Measurements from ENCODE around the gene NACC2. TPM values are rescaled to one million over a fixed set of nuclear protein-coding genes. Genes with fewer than 3 reads are reported as not detected.

The NACC2 gene
- total and polyA plus RNA-seq, 4 donors: 4.8 to 17.8 (median 8.8) TPM

GRCh38 chr9:136025481-136025880, 69.6 kb downstream of the NACC2 start (continued):
- TF ChIP-seq CTCF (IDR thresholded peaks at IDR 0.05; ENCODE audit: low read depth, low read length, missing input control) (no peak), RXRA (IDR thresholded peaks at IDR 0.05) (no peak), EGR1 (IDR thresholded peaks at IDR 0.05; ENCODE audit: low read depth in 2 of 2) (no peak)

- Histone ChIP-seq H3K4me3 (ENCODE audit: low read depth in 1 of 3, low read length in 3 of 3) (no peak overlapping the region), H3K27ac (ENCODE audit: low read depth in 1 of 2, low read length in 2 of 2) (no peak overlapping the region), H3K9ac (ENCODE audit: low read depth in 1 of 2, low read length in 2 of 2) (no peak overlapping the region), H3K36me3 (ENCODE audit: control insufficient read depth in 4 of 4, insufficient read depth in 3 of 4, low read depth in 1 of 4, low read length in 3 of 4) (peaks cover 0 to 3% (median 1%) of the 10 kb centered on the region in 4 donors), H3K9me3 (ENCODE audit: control insufficient read depth in 4 of 4, low read length in 3 of 4) (no peaks in the 10 kb centered on the region), H3K27me3 (ENCODE audit: control insufficient read depth in 4 of 4, insufficient read depth in 4 of 4, low read length in 3 of 4) (no peaks in the 10 kb centered on the region), H3K4me1 (ENCODE audit: control insufficient read depth in 4 of 4, insufficient read depth in 4 of 4, low read length in 3 of 4) (peaks cover 0 to 17% (median 6%) of the 10 kb centered on the region in 4 donors)
- WGBS: 88% methylated on average over 16 of the region's 16 CpGs
- TF ChIP-seq TAF1 (conservative IDR thresholded peaks at IDR 0.05) (no peak), ATF3 (IDR thresholded peaks at IDR 0.05) (no peak), EGR1 (IDR thresholded peaks at IDR 0.05; ENCODE audit: low read depth in 2 of 2) (no peak), SP1 (IDR thresholded peaks at IDR 0.05) (no peak), NR2F2 (IDR thresholded peaks at IDR 0.05) (no peak), JUND (IDR thresholded peaks at IDR 0.05) (no peak), MAX (IDR thresholded peaks at IDR 0.05) (no peak)
- DNase-seq (ENCODE audit: low spot score): no peak
Measured at GRCh38 chr9:136024696-136025316, 70.3 kb downstream of the NACC2 start.

GRCh38 chr9:136024286-136024685, 70.8 kb downstream of the NACC2 start:
- H3K9ac ChIP-seq (ENCODE audit: low read depth in 1 of 2, low read length in 2 of 2): no peak overlapping the region
- no peak overlapping the region for H3K27ac ChIP-seq (ENCODE audit: low read depth in 1 of 2, low read length in 2 of 2)
- peaks cover 0 to 3% (median 1%) of the 10 kb centered on the region in 4 donors for H3K36me3 ChIP-seq (ENCODE audit: control insufficient read depth in 4 of 4, insufficient read depth in 3 of 4, low read depth in 1 of 4, low read length in 3 of 4)
- DNase-seq (ENCODE audit: low spot score): no peak
- peak in 1 of 2 donors; percentile 56 for TF ChIP-seq RXRA (IDR thresholded peaks at IDR 0.05)
- TF ChIP-seq HNF4G (IDR thresholded peaks at IDR 0.05): no peak
- TF ChIP-seq GABPA (IDR thresholded peaks at IDR 0.05 in 1 of 2, conservative IDR thresholded peaks at IDR 0.05 in 1 of 2): no peak
- TF ChIP-seq SP1 (IDR thresholded peaks at IDR 0.05): peak; percentile 15
- H3K9me3 ChIP-seq (ENCODE audit: control insufficient read depth in 4 of 4, low read length in 3 of 4): no peaks in the 10 kb centered on the region
- peaks cover 0 to 17% (median 6%) of the 10 kb centered on the region in 4 donors for H3K4me1 ChIP-seq (ENCODE audit: control insufficient read depth in 4 of 4, insufficient read depth in 4 of 4, low read length in 3 of 4)
- no peak overlapping the region for H3K4me3 ChIP-seq (ENCODE audit: low read depth in 1 of 3, low read length in 3 of 3)
- WGBS: 65% methylated on average over 2 of the region's 2 CpGs
- no peaks in the 10 kb centered on the region for H3K27me3 ChIP-seq (ENCODE audit: control insufficient read depth in 4 of 4, insufficient read depth in 4 of 4, low read length in 3 of 4)

GRCh38 chr9:136023410-136024225, 71.5 kb downstream of the NACC2 start:
- H3K9ac ChIP-seq (ENCODE audit: low read depth in 1 of 2, low read length in 2 of 2): no peak overlapping the region
- H3K9me3 ChIP-seq (ENCODE audit: control insufficient read depth in 4 of 4, low read length in 3 of 4): no peaks in the 10 kb centered on the region
- TF ChIP-seq RXRA (IDR thresholded peaks at IDR 0.05): no peak
- no peak for TF ChIP-seq ATF3 (IDR thresholded peaks at IDR 0.05)
- no peak for TF ChIP-seq SP1 (IDR thresholded peaks at IDR 0.05)
- TF ChIP-seq NR2F2 (IDR thresholded peaks at IDR 0.05): no peak
- TF ChIP-seq REST (IDR thresholded peaks at IDR 0.05): no peak
- TF ChIP-seq TAF1 (conservative IDR thresholded peaks at IDR 0.05): no peak
- TF ChIP-seq JUND (IDR thresholded peaks at IDR 0.05): no peak
- H3K27me3 ChIP-seq (ENCODE audit: control insufficient read depth in 4 of 4, insufficient read depth in 4 of 4, low read length in 3 of 4): no peaks in the 10 kb centered on the region
- peaks cover 0 to 17% (median 6%) of the 10 kb centered on the region in 4 donors for H3K4me1 ChIP-seq (ENCODE audit: control insufficient read depth in 4 of 4, insufficient read depth in 4 of 4, low read length in 3 of 4)
- no peak overlapping the region for H3K4me3 ChIP-seq (ENCODE audit: low read depth in 1 of 3, low read length in 3 of 3)
- H3K27ac ChIP-seq (ENCODE audit: low read depth in 1 of 2, low read length in 2 of 2): no peak overlapping the region
- H3K36me3 ChIP-seq (ENCODE audit: control insufficient read depth in 4 of 4, insufficient read depth in 3 of 4, low read depth in 1 of 4, low read length in 3 of 4): peaks cover 0 to under 1% (median 0%) of the 10 kb centered on the region in 4 donors
- 77% methylated on average over 16 of the region's 16 CpGs for WGBS
- DNase-seq (ENCODE audit: low spot score): no peak

Measured in liver (tissue), 9 donors.